Measurements from ENCODE around the gene LGI1. TPM values are rescaled to one million over a fixed set of nuclear protein-coding genes. Genes with fewer than 3 reads are reported as not detected.

LGI1 gene
- total RNA-seq, 1 experiment from 2014 or later = not detected

GRCh38 chr10:93806903-93807302 is 49.2 kb downstream of the LGI1 start (continued):
- TF ChIP-seq, protein P1, sequence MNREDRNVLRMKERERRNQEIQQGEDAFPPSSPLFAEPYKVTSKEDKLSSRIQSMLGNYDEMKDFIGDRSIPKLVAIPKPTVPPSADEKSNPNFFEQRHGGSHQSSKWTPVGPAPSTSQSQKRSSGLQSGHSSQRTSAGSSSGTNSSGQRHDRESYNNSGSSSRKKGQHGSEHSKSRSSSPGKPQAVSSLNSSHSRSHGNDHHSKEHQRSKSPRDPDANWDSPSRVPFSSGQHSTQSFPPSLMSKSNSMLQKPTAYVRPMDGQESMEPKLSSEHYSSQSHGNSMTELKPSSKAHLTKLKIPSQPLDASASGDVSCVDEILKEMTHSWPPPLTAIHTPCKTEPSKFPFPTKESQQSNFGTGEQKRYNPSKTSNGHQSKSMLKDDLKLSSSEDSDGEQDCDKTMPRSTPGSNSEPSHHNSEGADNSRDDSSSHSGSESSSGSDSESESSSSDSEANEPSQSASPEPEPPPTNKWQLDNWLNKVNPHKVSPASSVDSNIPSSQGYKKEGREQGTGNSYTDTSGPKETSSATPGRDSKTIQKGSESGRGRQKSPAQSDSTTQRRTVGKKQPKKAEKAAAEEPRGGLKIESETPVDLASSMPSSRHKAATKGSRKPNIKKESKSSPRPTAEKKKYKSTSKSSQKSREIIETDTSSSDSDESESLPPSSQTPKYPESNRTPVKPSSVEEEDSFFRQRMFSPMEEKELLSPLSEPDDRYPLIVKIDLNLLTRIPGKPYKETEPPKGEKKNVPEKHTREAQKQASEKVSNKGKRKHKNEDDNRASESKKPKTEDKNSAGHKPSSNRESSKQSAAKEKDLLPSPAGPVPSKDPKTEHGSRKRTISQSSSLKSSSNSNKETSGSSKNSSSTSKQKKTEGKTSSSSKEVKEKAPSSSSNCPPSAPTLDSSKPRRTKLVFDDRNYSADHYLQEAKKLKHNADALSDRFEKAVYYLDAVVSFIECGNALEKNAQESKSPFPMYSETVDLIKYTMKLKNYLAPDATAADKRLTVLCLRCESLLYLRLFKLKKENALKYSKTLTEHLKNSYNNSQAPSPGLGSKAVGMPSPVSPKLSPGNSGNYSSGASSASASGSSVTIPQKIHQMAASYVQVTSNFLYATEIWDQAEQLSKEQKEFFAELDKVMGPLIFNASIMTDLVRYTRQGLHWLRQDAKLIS (CRISPR knock-in tag; IDR thresholded peaks at IDR 0.05; ENCODE audit: borderline replicate concordance) = no peak
- TF ChIP-seq ARID4B (CRISPR knock-in tag; IDR thresholded peaks at IDR 0.05; ENCODE audit: borderline replicate concordance) (no peak), EMX1 (CRISPR knock-in tag; IDR thresholded peaks at IDR 0.05) (no peak), MXD4 (CRISPR knock-in tag; IDR thresholded peaks at IDR 0.05; ENCODE audit: borderline replicate concordance) (no peak), TEAD1 (CRISPR knock-in tag; IDR thresholded peaks at IDR 0.05) (no peak), CREB1 (CRISPR knock-in tag; IDR thresholded peaks at IDR 0.05) (no peak)
- TF ChIP-seq, protein P2, sequence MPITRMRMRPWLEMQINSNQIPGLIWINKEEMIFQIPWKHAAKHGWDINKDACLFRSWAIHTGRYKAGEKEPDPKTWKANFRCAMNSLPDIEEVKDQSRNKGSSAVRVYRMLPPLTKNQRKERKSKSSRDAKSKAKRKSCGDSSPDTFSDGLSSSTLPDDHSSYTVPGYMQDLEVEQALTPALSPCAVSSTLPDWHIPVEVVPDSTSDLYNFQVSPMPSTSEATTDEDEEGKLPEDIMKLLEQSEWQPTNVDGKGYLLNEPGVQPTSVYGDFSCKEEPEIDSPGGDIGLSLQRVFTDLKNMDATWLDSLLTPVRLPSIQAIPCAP (CRISPR knock-in tag; IDR thresholded peaks at IDR 0.05) = no peak

DNA sequence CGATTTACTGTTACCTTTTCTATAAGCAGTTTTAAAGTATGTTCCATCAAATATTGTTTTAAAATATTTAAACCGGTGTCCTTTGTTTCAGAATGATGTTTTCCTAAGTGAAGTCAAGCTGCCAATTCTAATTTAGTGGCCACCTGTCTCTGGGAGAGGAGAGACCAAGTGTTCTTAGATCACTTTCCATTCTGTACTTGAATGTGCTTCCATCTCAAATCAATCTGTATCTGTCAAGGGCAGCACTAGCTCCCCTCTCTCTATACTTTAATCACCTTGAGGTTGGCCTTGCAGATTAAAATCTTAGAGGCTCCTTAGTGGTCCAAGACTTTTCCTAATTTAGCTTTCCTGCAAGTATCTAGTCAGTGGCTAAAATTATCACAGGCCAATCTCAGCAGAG is 49.6 kb downstream of the LGI1 start:
- Mint-ChIP-seq H3K9me3 (peaks cover 4% of the 10 kb centered on the region; the same call in 1 of the 2 replicates), H3K36me3 (no peaks in the 10 kb centered on the region), H3K4me3 (no peak overlapping the region), H3K27ac (no peak overlapping the region), H3K4me1 (peaks cover 9% of the 10 kb centered on the region), H3K27me3 (ENCODE audit: low read depth) (peaks cover 2% of the 10 kb centered on the region)
- CTCF ChIA-PET = interaction anchor here (1.0 to 6.3 kb wide), 3 partner anchors 8 to 62 kb away, joined by 3 to 47 read pairs (median 26); no protein-coding TSS in a partner anchor
- POLR2A ChIA-PET = no interaction called here
- no peak for DNase-seq (ENCODE audit: low spot score)
- ATAC-seq = no peak
- no peak for TF ChIP-seq ATF6 (CRISPR knock-in tag; IDR thresholded peaks at IDR 0.05)
- TF ChIP-seq ZBTB21 (CRISPR knock-in tag; IDR thresholded peaks at IDR 0.05; ENCODE audit: borderline replicate concordance) = no peak
- TF ChIP-seq, protein P3, sequence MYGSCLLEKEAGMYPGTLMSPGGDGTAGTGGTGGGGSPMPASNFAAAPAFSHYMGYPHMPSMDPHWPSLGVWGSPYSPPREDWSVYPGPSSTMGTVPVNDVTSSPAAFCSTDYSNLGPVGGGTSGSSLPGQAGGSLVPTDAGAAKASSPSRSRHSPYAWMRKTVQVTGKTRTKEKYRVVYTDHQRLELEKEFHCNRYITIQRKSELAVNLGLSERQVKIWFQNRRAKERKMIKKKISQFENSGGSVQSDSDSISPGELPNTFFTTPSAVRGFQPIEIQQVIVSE (CRISPR knock-in tag; IDR thresholded peaks at IDR 0.05; ENCODE audit: borderline replicate concordance) = no peak
- TF ChIP-seq, protein P1 (CRISPR knock-in tag; IDR thresholded peaks at IDR 0.05; ENCODE audit: borderline replicate concordance) = no peak
- TF ChIP-seq TEAD1 (CRISPR knock-in tag; IDR thresholded peaks at IDR 0.05) = no peak
- TF ChIP-seq, protein P4, sequence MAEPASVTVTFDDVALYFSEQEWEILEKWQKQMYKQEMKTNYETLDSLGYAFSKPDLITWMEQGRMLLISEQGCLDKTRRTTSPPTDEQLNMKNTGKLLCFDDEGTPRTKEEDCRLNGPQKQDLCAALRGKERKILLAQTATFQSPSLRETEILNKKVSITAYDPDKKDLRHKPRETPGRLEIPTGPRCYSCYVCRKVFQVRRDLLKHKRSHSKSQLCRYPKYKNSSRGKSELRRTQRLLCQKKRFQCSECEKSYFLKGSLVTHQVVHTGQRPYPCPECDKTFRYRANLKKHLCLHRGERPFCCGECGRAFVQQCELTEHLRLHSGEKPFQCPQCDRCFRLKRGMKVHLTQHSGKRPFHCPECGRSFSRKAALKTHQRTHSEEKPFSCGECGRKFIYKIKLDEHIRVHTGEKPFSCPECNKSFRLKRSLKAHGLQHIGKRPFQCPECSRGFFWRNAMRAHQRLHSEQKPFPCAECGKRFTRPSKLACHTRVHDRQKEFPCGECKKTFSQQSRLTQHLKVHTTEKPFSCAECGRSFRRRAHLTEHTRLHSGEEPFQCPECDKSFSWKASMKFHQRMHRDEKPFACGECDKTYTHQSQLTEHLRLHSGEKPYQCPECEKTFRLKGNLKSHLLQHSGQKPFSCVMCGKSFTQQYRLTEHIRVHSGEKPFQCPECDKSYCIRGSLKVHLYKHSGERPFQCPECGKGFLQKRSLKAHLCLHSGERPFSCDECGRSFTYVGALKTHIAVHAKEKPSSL (CRISPR knock-in tag; conservative IDR thresholded peaks at IDR 0.05) = no peak
- no peak for TF ChIP-seq GABPB1 (CRISPR knock-in tag; IDR thresholded peaks at IDR 0.05)
- no peak for TF ChIP-seq JUN (CRISPR knock-in tag; IDR thresholded peaks at IDR 0.05)
